Measurements from ENCODE around the gene KLK6.

KLK6 gene

GRCh38 chr19:50910722-50911121, 58.7 kb downstream of the KLK6 start:
- no peak for DNase-seq (ENCODE audit: low read depth)

GRCh38 chr19:50909240-50910070, 59.9 kb downstream of the KLK6 start:
- DNase-seq (ENCODE audit: low read depth), result no peak
